IMR-90 (cell line): ENCODE results near the gene NISCH. TPM values are rescaled to one million over a fixed set of nuclear protein-coding genes. Genes with fewer than 3 reads are reported as not detected.

Source experiments
- ATAC-seq: fragments of 200-7000 bp; cut with Tn5 transposase; 2 replicates; pipeline ENCODE4 v1.9.1; 2020; ENCODE audit warnings: low read depth, mild to moderate bottlenecking, moderate library complexity
- BruUV-seq: library from RNA; stranded (reverse); fragments of 400-500 nt; replicated peaks from 2 replicates; lab custom pipeline; 2021; lab: Mats Ljungman, UMichigan
- CTCF ChIA-PET: fragments of 300-600 bp; formaldehyde crosslinking; extraction: SDS; loops from one replicate; lab custom pipeline; 2021; ENCODE audit warnings: antibody characterized with exemption; lab: Yijun Ruan, JAX
- POLR2A ChIA-PET: fragments of 300-600 bp; sonication (Branson Sonifier 250); formaldehyde crosslinking; loops from one replicate; lab custom pipeline; 2022; ENCODE audit warnings: antibody characterized with exemption; ENCODE audit not compliant: unreplicated experiment; lab: Charles Lee
- DNase-seq: peaks from one replicate; pipeline ENCODE4 v3.0.0; 2013
- H2AFZ ChIP-seq: replicated peaks from 2 replicates; pipeline ENCODE3; 2013; ENCODE audit warnings: low read length, mild to moderate bottlenecking; ENCODE audit not compliant: poor library complexity
- H2AK5ac ChIP-seq: 2 replicates; pipeline ENCODE4 v1.6.1; 2013; ENCODE audit warnings: low read depth, low read length, inconsistent platforms
- H2AK9ac ChIP-seq: replicated peaks from 2 replicates; pipeline ENCODE3; 2013; ENCODE audit warnings: mild to moderate bottlenecking, low read depth, low read length, moderate library complexity; ENCODE audit not compliant: poor library complexity
- H2BK120ac ChIP-seq: 2 replicates; pipeline ENCODE4 v1.6.1; 2013; ENCODE audit warnings: low read depth, low read length, inconsistent platforms
- H2BK15ac ChIP-seq: 3 replicates; pipeline ENCODE4 v1.6.1; 2013; ENCODE audit warnings: low read depth, low read length, inconsistent platforms
- H2BK20ac ChIP-seq: 2 replicates; pipeline ENCODE4 v1.6.1; 2013; ENCODE audit warnings: low read depth, mild to moderate bottlenecking, inconsistent platforms, low read length, moderate library complexity
- H2BK5ac ChIP-seq: 2 replicates; pipeline ENCODE4 v1.6.1; 2013; ENCODE audit warnings: mild to moderate bottlenecking, low read depth, low read length, inconsistent platforms; ENCODE audit not compliant: poor library complexity, severe bottlenecking
- H3K14ac ChIP-seq: replicated peaks from 2 replicates; pipeline ENCODE4 v1.6.1; 2013; ENCODE audit warnings: low read depth, low read length, inconsistent platforms
- H3K18ac ChIP-seq: 2 replicates; pipeline ENCODE4 v1.6.1; 2013; ENCODE audit warnings: low read depth, low read length, control low read depth
- H3K23ac ChIP-seq: 2 replicates; pipeline ENCODE4 v1.6.1; 2013; ENCODE audit warnings: low read depth, low read length, inconsistent platforms
- H3K27ac ChIP-seq: 2 replicates; pipeline ENCODE4 v1.5.1; 2013; ENCODE audit warnings: mild to moderate bottlenecking, control low read depth, low read length; ENCODE audit not compliant: insufficient read depth
- H3K27me3 ChIP-seq: 2 replicates; pipeline ENCODE4 v1.6.1; 2013; ENCODE audit warnings: low read length; ENCODE audit not compliant: control insufficient read depth, insufficient read depth
- H3K36me3 ChIP-seq: 2 replicates; pipeline ENCODE4 v1.6.1; 2013; ENCODE audit warnings: low read length, mixed read lengths; ENCODE audit not compliant: control insufficient read depth, insufficient read depth
- H3K4ac ChIP-seq: 2 replicates; pipeline ENCODE4 v1.6.1; 2013; ENCODE audit warnings: low read depth, low read length, inconsistent platforms
- H3K4me1 ChIP-seq: 2 replicates; pipeline ENCODE4 v1.6.1; 2013; ENCODE audit warnings: low read length, mixed read lengths; ENCODE audit not compliant: control insufficient read depth, insufficient read depth
- H3K4me2 ChIP-seq: 2 replicates; pipeline ENCODE4 v1.6.1; 2013; ENCODE audit warnings: low read depth, mild to moderate bottlenecking, control low read depth, low read length, moderate library complexity
- H3K4me3 ChIP-seq: 2 replicates; pipeline ENCODE4 v1.5.1; 2013; ENCODE audit warnings: low read depth, mild to moderate bottlenecking, control low read depth, low read length, moderate library complexity; ENCODE audit not compliant: insufficient read depth
- H3K56ac ChIP-seq: 2 replicates; pipeline ENCODE4 v1.6.1; 2013; ENCODE audit warnings: low read length, inconsistent platforms; ENCODE audit not compliant: insufficient read depth; ENCODE audit errors: extremely low read depth
- H3K79me1 ChIP-seq, 2 experiments: 2 replicates each; pipeline ENCODE4 v1.6.1; 2013; ENCODE audit warnings: low read length in 2 of 2, inconsistent platforms in 1 of 2, low read depth in 1 of 2
- H3K9ac ChIP-seq: 2 replicates; pipeline ENCODE4 v1.6.1; 2013; ENCODE audit warnings: low read depth, low read length, control low read depth
- H3K9me1 ChIP-seq: 2 replicates; pipeline ENCODE4 v1.6.1; 2013; ENCODE audit warnings: low read length, inconsistent platforms; ENCODE audit not compliant: insufficient read depth
- H3K9me3 ChIP-seq: 2 replicates; pipeline ENCODE4 v1.6.1; 2013; ENCODE audit warnings: low read length; ENCODE audit not compliant: control insufficient read depth, insufficient read depth
- H4K20me1 ChIP-seq: 2 replicates; pipeline ENCODE4 v1.6.1; 2013; ENCODE audit warnings: low read length, inconsistent platforms; ENCODE audit not compliant: insufficient read depth
- H4K5ac ChIP-seq: 2 replicates; pipeline ENCODE4 v1.6.1; 2013; ENCODE audit warnings: mild to moderate bottlenecking, low read depth, low read length, control low read depth
- H4K8ac ChIP-seq, 2 experiments: 2 replicates each; pipeline ENCODE4 v1.6.1; 2013; ENCODE audit warnings: low read depth in 2 of 2, low read length in 2 of 2, control low read depth in 1 of 2, inconsistent platforms in 1 of 2
- H4K91ac ChIP-seq: 2 replicates; pipeline ENCODE4 v1.6.1; 2013; ENCODE audit warnings: low read depth, low read length, inconsistent platforms; ENCODE audit not compliant: insufficient read depth
- CEBPB ChIP-seq: IDR thresholded peaks from 2 replicates; pipeline ENCODE4 v1.6.1; 2012; ENCODE audit warnings: low read depth, low read length, improper control_type of control experiment
- CHD1 ChIP-seq: IDR thresholded peaks from 2 replicates; pipeline ENCODE4 v1.6.1; 2012; ENCODE audit warnings: low read depth, low read length, improper control_type of control experiment
- CTCF ChIP-seq: conservative IDR thresholded peaks from 2 replicates; pipeline ENCODE4 v1.5.1; 2012; ENCODE audit warnings: mild to moderate bottlenecking, low read depth, low read length, improper control_type of control experiment
- MAZ ChIP-seq: IDR thresholded peaks from 2 replicates; pipeline ENCODE4 v1.6.1; 2012; ENCODE audit warnings: low read depth, mild to moderate bottlenecking, low read length, improper control_type of control experiment, moderate library complexity, borderline replicate concordance
- NFE2L2 ChIP-seq: fragments of 150-350 bp; IDR thresholded peaks from 2 replicates; pipeline ENCODE4 v1.6.1; 2016; ENCODE audit warnings: low read depth, mild to moderate bottlenecking, low read length
- RCOR1 ChIP-seq: IDR thresholded peaks from 2 replicates; pipeline ENCODE4 v1.6.1; 2012; ENCODE audit warnings: mild to moderate bottlenecking, low read length, improper control_type of control experiment; ENCODE audit not compliant: insufficient replicate concordance
- WGBS, 2 experiments: methylation state at CpG; one replicate each; pipeline versions ENCODE4 v1.1.5 to v1.1.7; 2013; ENCODE audit warnings: missing lambda C conversion rate in 2 of 2; ENCODE audit not compliant: insufficient read length in 1 of 2; ENCODE audit errors: extremely low coverage in 2 of 2; 5-methylcytosine and 5-hydroxymethylcytosine counted together
- dilution Hi-C: fragments of 300-500 bp; cut with HindIII; formaldehyde crosslinking; loops from one replicate; pipeline ENCODE4 v1.14.3; 2018; ENCODE audit warnings: low sequenced_read_pairs; ENCODE audit not compliant: unreplicated experiment
- in situ Hi-C: fragments of 300-500 bp; cut with MboI; formaldehyde crosslinking; loops from 3 replicates; pipeline ENCODE4 v1.14.3; 2019; ENCODE audit warnings: low sequenced_read_pairs, inconsistent platforms, mixed read lengths
- intact Hi-C: fragments of 100-400 bp; cut with micrococcal nuclease; formaldehyde crosslinking; loops from 2 replicates; pipeline ENCODE4 v1.10.0; 2022
- polyA plus RNA-seq, 3 experiments: library from polyadenylated mRNA; depleted of rRNA; stranded (reverse); fragments of >200 nt; gene quantifications; 2 replicates each; pipeline ENCODE4 v1.2.3, GENCODE V29; 2012; ENCODE audit warnings: low replicate concordance in 1 of 3
- total RNA-seq: library from RNA; depleted of rRNA; stranded (reverse); fragments of >200 nt; gene quantifications from 2 replicates; pipeline ENCODE4 v1.2.3, GENCODE V29; 2012

Gene NISCH
- total and polyA plus RNA-seq, 2 of the 4 experiments (the other 2 are of a cell fraction): 36.9 to 86.0 TPM

GRCh38 chr3:52420388-52420787, 35.0 kb upstream of the NISCH start:
- in situ Hi-C loops: no loop called here
- Histone ChIP-seq H2BK15ac (no peak overlapping the region), H4K8ac (no peak overlapping the region), H2AK5ac (no peak overlapping the region), H3K27ac (no peak overlapping the region), H4K91ac (no peak overlapping the region), H3K9me3 (no peaks in the 10 kb centered on the region), H4K5ac (no peak overlapping the region), H3K36me3 (no peaks in the 10 kb centered on the region), H3K79me1 (no peaks in the 10 kb centered on the region), H2BK5ac (no peak overlapping the region), H3K9ac (no peak overlapping the region), H3K4ac (no peak overlapping the region), H2BK120ac (no peak overlapping the region), H4K20me1 (no peaks in the 10 kb centered on the region), H3K27me3 (0 out of 2 replicates have a peak, but pooled peaks cover 2% of the 10 kb centered on the region), H3K4me1 (no peaks in the 10 kb centered on the region), H3K18ac (no peak overlapping the region), H3K56ac (no peak overlapping the region), H3K9me1 (no peaks in the 10 kb centered on the region), H2AK9ac (no peak overlapping the region), H2AFZ (no peak overlapping the region), H3K4me2 (no peak overlapping the region), H3K23ac (no peak overlapping the region), H3K14ac (no peak overlapping the region), H2BK20ac (no peak overlapping the region), H3K4me3 (no peak overlapping the region)
- DNase-seq (no peak), ATAC-seq (no peak)
- intact Hi-C loops: no loop called here
- ChIA-PET POLR2A (no interaction called here), CTCF (interaction anchor here (0.5 kb wide), 1 partner anchor 9 kb away, joined by 5 read pairs; no protein-coding TSS in a partner anchor)
- BruUV-seq: no TSS peak
- TF ChIP-seq CEBPB (no peak), CHD1 (no peak), CTCF (no peak), NFE2L2 (no peak), RCOR1 (no peak), MAZ (no peak)
- 64% methylated on average over 2 of the region's 2 CpGs; no CpG with 5 or more reads in 1 of the 2 experiments for WGBS, 2 experiments
- dilution Hi-C loops: no loop called here
